NCI-H2081 (cell line): Measurements from ENCODE around the gene EMILIN1.

Experiments
- DNase-seq, 2 experiments: peaks; one replicate each; lab custom pipeline; 2025; lab: John Stamatoyannopoulos, UW

EMILIN1 gene

GRCh38 chr2:27080140-27080469 lies 1.7 kb downstream of the EMILIN1 start:
- no peak for DNase-seq

DNA sequence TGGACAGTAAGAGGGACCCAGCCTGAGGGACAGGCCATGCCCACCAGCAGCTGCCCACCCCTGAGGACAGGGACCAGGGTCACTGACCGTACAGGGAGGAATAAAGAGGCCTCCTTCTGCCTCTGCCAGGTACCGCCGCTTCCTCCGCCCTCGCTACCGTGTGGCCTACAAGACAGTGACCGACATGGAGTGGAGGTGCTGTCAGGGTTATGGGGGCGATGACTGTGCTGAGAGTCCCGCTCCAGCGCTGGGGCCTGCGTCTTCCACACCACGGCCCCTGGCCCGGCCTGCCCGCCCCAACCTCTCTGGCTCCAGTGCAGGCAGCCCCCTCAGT lies 2.2 kb downstream of the EMILIN1 start:
- no peak for DNase-seq

DNA sequence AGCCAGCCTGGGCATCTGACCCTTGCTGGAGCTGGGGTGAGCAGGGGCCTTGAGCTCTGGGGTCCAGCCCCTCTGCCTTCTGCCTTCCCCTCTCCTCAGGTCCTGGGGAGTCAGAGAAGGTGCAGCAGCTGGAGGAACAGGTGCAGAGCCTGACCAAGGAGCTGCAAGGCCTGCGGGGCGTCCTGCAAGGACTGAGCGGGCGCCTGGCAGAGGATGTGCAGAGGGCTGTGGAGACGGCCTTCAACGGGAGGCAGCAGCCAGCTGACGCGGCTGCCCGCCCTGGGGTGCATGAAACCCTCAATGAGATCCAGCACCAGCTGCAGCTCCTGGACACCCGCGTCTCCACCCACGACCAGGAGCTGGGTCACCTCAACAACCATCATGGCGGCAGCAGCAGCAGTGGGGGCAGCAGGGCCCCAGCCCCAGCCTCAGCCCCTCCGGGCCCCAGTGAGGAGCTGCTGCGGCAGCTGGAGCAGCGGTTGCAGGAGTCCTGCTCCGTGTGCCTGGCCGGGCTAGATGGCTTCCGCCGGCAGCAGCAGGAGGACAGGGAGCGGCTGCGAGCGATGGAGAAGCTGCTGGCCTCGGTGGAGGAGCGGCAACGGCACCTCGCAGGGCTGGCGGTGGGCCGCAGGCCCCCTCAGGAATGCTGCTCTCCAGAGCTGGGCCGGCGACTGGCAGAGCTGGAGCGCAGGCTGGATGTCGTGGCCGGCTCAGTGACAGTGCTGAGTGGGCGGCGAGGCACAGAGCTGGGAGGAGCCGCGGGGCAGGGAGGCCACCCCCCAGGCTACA lies 3.8 kb downstream of the EMILIN1 start:
- no peak for DNase-seq

- DNase-seq: no peak
These were observed 4.5 kb downstream of the EMILIN1 start for GRCh38 chr2:27082773-27083409.

- no peak for DNase-seq
These were observed 5.2 kb downstream of the EMILIN1 start for GRCh38 chr2:27083410-27084296.

GRCh38 chr2:27084297-27085061 lies 6.1 kb downstream of the EMILIN1 start:
- no peak for DNase-seq

GRCh38 chr2:27085062-27085672 lies 6.8 kb downstream of the EMILIN1 start:
- DNase-seq: no peak

DNA sequence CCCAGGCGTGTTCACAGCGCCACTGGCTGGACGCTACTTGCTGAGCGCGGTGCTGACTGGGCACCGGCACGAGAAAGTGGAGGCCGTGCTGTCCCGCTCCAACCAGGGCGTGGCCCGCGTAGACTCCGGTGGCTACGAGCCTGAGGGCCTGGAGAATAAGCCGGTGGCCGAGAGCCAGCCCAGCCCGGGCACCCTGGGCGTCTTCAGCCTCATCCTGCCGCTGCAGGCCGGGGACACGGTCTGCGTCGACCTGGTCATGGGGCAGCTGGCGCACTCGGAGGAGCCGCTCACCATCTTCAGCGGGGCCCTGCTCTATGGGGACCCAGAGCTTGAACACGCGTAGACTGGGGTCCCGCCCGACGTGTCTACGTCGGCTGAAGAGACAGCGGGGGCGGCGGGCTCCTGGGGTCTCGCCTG lies 7.3 kb downstream of the EMILIN1 start:
- DNase-seq: peak; percentile 24 to 50

GRCh38 chr2:27086090-27086723 lies 7.8 kb downstream of the EMILIN1 start:
- DNase-seq: peak; percentile 92 to 94

- DNase-seq: peak; percentile 81 to 82
These were observed 8.5 kb downstream of the EMILIN1 start, which contains the start of gene KHK for GRCh38 chr2:27086724-27087593. Gene KHK, plus strand, starts transcription at chr2:27086772. Its CDS starts 488 bp downstream, at chr2:27087260.

DNA sequence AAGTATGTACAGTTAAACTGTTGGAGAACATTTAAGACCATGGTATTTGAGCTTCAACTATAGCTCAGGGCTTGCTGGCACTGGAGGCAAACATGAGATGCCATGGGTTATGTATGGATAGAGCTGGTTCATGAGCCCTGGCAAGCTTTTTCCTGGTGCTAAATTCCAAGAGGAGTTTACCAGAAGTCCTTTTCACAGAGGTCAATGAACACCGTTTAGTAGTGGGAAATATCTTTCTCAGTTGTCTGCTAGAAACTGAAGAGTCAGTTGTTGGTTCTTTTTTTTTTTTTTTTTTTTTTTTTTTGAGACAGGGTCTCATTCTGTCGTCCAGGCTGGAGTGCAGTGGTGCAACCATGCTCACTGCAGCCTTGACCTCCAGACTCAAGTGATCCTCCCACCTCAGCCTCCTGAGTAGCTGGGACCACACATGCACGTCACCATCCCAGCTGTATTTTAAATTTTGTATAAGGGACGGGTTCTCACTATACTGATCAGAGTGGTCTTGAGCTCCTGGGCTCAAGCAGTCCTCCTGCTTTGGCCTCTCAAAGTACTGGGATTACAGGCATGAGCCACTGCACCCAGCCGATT lies 9.5 kb downstream of the EMILIN1 start:
- DNase-seq: no peak

DNA sequence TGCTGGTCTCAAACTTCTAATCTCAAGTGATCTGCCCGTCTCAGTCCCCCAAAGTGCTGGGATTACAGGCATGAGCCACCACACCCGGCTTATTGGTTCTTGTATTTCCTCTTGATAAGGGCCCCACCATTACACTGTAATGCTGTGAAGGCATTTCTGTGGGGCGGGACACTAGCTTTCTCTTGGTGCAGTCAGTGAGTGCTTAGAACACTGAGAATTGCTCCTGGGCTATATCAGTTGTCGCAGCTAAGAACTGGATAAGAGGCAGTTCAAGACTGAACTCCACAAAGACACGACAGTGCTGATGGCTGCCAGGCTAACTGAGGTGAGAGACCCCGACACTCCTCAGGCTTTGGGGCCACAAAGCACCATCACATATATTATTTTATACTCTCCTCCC lies 10.2 kb downstream of the EMILIN1 start:
- DNase-seq: no peak

- no peak for DNase-seq
These were observed 10.9 kb downstream of the EMILIN1 start for GRCh38 chr2:27089111-27089954.

DNA sequence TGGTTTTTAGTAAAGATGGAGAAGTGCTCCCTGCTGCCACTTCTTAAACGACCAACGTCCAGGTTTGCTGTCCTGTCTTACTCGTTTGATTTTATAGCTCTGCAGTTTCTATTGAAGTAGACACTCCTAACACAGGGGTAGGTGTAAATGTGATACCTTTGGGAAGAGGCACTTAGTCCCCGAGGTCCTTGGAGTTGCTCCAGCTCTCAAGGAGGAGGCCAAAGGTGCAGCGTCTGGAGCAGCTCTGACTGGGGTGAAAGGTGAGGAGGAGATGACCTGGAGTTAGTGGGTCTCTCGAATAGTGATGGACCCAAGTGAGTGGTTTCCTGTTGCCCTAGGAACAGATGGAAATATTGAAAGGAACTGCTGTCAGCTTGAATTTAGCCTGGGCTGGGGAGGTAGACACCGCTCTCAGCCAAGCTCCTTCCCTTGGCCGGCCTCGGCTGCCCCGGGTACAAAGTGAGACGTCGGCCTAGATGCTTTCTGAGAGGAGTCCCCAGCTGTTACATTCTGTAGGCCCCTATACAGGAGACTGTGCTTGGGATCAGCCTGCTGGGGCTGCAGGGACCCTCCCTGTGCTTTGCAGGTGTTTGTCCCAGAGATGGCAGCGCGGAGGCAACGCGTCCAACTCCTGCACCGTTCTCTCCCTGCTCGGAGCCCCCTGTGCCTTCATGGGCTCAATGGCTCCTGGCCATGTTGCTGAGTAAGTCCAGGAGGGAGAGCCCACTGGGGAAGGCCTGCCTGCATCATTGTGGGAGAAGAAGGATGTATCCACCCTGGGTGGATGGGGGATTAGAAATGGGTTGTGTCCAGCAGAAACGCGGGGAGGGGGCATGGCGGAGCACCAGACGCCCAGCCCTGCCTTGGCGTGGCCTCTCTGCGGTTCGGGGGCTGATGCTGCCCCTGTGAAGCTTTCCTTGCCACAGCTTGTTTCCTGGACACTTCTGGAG lies 13.6 kb downstream of the EMILIN1 start:
- no peak for DNase-seq

DNA sequence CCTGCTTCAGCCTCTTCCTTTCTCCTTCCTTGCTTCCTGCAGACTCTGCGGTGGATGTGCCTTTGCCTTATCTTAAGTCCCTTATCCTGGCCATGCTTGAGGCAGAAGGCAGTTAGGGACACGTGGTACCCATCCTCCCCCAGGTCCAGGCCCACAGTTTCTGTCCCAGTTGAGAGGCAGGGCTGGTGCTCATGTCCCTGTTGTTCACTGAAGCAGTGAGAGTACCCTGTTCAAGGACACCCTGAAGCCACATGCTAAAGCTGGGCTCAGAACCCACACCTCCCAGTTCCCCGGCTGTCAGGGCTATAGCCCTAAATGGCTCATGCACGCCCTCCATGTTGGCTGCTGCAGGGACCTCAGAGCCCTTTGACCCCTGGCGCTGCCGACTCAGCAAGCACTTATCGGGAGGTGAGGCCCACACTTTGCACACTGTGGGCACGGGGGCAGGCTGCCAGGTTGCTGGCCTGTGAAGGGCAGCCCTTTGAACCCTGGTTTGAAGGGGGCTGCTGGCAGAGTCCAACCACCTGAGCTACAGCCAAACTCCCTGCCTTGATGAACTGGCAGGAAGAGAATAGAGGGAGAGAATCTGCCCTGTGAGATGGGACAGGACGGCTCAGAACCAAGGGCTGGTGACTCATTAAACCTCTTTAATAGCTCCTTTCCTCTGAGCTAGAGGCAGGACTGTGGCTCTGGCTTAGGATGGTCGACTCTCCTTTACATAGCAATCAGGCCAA lies 14.4 kb downstream of the EMILIN1 start:
- DNase-seq: no peak

DNA sequence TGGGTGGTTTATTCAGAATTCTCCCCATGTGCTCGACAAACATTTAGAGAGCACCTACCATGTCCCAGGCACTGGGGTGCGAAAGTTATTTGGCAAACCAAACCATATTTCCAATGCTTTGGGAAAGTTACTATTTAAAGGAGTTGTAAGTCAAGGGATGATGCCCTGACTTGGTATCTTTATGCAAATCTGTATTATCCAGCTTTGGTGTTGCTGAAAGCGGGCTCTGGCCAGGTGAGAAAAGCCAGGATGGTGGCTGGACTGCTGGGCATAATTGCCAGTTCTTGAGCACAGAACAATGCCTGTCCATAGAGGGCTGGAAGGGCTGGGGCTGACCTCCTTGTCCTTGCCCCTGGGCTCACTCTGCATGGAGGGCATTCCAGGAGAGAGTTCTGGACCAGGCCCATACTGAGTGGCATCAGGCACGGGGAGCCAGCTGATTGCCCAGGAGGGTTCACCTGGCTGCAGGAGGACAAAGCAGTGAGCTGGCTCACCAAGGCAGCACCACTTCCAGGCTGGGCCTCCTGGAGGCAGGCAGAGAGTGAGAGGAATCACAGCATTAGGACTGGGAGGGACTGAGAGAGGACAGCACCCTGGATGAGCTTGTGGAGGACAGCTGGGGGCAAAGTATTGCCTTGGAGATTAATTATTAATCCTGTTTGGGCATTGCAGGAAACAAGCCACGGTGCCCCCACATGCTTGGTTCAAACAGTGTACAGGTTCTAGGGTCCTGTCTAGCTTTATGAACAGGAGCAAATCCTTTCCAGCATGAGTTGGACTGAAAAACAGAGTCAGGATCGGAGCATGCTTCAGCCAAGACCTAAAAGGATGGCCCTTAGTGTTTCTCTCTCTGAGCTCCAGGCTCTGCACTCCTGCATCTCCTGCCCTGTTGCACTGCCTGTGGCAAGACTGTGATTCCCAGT lies 15.3 kb downstream of the EMILIN1 start:
- no peak for DNase-seq
